ENCODE measurements around the gene VPS33A. TPM values are rescaled to one million over a fixed set of nuclear protein-coding genes. Genes with fewer than 3 reads are reported as not detected.

VPS33A gene
- total RNA-seq (2022; extraction: Qiagen RNA extraction; ENCODE audit: low read depth): 16.2 to 24.0 TPM (median 19.3 TPM) in 5 replicates

DNA sequence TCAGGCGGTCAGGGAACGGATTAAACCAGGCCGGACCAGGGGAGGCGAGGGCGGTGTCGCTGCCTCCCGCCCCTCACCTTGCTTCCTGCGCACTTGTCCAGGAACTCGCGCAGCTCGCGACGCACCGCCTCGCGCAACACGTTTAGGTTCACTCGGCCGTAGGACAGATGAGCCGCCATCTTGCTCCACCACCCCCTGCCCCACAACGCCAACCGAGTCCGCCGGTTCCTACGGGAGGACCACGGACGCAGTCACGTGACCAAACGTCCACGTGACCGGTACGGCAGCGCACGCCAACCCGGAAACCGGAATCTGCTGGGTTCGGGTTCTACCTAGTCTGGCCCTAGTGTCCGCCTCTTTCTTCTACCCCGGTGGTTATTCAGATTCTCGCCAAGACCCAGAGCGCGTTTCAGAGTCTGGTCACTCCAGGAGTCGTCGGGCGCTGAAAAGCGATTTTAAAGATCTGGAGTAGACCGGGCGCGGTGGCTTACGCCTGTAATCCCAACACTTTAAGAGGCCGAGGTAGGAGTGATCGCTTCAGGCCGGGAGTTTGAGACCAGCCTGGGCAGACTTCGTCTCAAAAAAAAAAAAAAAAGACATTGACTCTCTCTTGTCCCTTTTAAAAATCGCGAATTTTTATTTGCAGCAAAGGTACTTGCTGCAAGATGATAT is at the start of gene VPS33A:
Gene VPS33A, minus strand, starts transcription at position 265 of the 672 bp plus-strand sequence. Its CDS starts 86 bp downstream, at position 179.

GRCh38 chr12:122225683-122226365 is 40.5 kb downstream of the VPS33A start, which contains the start of gene DIABLO:
DIABLO (minus strand) TSS chr12:122226052; CDS start chr12:122226014, 38 bp downstream.

DNA sequence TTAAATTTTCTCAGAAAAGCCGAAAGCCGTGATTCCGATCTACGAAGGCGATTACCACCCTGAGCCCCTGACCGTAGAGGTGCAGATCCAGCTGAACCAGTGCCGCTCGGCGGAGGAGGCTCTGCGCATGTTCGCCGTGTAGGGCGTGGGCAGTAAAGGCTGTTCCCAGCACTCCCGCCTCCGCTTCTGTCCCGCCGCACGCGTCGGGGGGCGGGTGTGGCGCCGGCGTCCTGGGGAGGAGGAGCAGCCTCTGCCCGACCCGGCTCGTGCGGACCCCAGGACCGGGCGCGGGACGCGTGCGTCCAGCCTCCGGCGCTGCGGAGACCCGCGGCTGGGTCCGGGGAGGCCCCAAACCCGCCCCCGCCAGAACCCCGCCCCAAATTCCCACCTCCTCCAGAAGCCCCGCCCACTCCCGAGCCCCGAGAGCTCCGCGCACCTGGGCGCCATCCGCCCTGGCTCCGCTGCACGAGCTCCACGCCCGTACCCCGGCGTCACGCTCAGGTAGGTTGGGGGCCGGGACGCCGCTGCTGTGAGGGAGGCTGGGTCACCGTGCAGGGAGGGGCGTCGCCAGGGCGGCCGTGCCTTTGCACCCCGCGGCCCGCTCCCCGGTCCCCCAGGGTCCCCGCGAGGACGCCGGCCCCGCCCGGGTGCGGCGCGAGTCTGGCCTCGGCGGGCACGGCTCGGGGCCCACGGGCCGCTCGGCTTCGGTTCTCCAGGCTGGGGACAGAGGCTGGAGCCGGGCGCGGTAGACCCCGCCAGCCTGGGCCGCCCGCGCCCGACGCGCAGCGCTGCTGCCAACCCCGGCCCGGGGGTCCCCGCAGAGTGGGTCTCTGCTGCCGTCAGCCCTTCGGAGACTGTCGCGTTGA is 62.8 kb downstream of the VPS33A start, which contains the start of gene B3GNT4:
Gene B3GNT4, plus strand, starts transcription at position 409 of the 866 bp plus-strand sequence. CDS start 910 bp downstream, outside the sequence.

DNA sequence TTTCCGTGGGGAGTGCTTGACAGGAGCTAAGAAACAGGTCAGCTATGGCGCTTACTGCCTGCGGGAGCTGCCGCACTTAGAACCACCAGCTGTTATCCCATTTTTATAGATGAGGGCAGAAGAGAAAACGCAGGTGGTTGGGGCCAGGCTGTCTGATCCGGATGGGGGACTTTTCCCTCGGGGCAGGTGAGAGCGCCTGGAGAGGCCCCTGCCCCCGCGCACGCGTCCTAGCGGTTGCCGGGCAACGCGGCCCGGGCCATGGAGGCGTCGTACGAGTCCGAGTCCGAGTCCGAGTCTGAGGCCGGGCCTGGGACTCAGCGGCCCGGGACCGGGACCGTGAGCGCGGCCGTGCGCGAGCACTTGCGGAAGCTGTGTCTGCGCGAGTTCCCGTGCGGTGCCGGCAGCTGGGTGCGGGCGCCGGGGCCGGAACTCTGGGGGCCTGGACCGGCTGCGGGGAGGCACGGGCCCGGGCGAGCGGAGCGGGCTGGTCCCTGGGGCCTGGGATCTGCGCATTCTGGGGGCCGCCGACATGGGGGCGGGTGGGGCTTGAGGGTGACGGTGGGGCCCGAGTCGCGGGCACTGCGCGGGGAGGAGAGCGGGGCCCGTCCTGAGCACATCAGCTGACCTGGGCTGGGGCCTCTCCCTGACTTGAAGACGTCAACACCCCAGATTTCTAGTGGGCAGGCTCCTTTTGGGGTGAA is 83.3 kb downstream of the VPS33A start, which contains the start of gene LRRC43:
Gene LRRC43, plus strand, starts transcription at position 237 of the 701 bp plus-strand sequence. Its CDS starts 22 bp downstream, at position 259.

Other genes with a start within 250 kb of the VPS33A start
- 9.3 to 13.2 TPM (median 11.3 TPM) in 5 replicates for gene BCL7A, start 244.6 kb downstream of the VPS33A start, total RNA-seq (2022; extraction: Qiagen RNA extraction; ENCODE audit: low read depth)
- 21.5 to 53.9 TPM (median 39.5 TPM) in 5 replicates for gene MLXIP, start 187.7 kb downstream of the VPS33A start, total RNA-seq (2022; extraction: Qiagen RNA extraction; ENCODE audit: low read depth)
- not detected in 5 replicates for gene IL31, start 92.3 kb downstream of the VPS33A start, total RNA-seq (2022; extraction: Qiagen RNA extraction; ENCODE audit: low read depth)
- gene LRRC43, start 83.4 kb downstream of the VPS33A start, total RNA-seq (2022; extraction: Qiagen RNA extraction; ENCODE audit: low read depth): 0.16 TPM in 1 of 5 replicates, not detected in the others
- gene B3GNT4, start 62.8 kb downstream of the VPS33A start, total RNA-seq (2022; extraction: Qiagen RNA extraction; ENCODE audit: low read depth): 0.59 to 1.7 TPM (median 0.70 TPM) in 5 replicates
- 68.5 to 79.1 TPM (median 72.0 TPM) in 5 replicates for gene DIABLO, start 40.4 kb downstream of the VPS33A start, total RNA-seq (2022; extraction: Qiagen RNA extraction; ENCODE audit: low read depth)
- 35.8 to 51.2 TPM (median 44.4 TPM) in 5 replicates for gene CLIP1, start 156.2 kb upstream of the VPS33A start, total RNA-seq (2022; extraction: Qiagen RNA extraction; ENCODE audit: low read depth)
- 19.8 to 26.4 TPM (median 24.6 TPM) in 5 replicates for gene ZCCHC8, start 234.4 kb upstream of the VPS33A start, total RNA-seq (2022; extraction: Qiagen RNA extraction; ENCODE audit: low read depth)

All from A549 treated with ZK216348 at 1 μM for 4 hours (cell line).